Naive thymus-derived CD8-positive, alpha-beta T cell (primary cell): ENCODE data around the gene FRRS1. TPM values are rescaled to one million over a fixed set of nuclear protein-coding genes. Genes with fewer than 3 reads are reported as not detected.
A peak's percentile ranks its signal among the peaks of the same experiment; 100 is the strongest.

Experiments used
- ATAC-seq, 2 donors: fragments of 150-1000 bp; cut with Tn5 transposase in 1 of 2; sonication (Bioruptor Pico), chemical (Tn5 transposase) in 1 of 2; 1 replicate in 1 of 2; 2 replicates in 1 of 2; pipeline ENCODE4 v1.10.0; 2021; ENCODE audit warnings: mild to moderate bottlenecking in 2 of 2, moderate library complexity in 2 of 2
- POLR2A ChIA-PET: fragments of 350-600 bp; sonication (Branson Sonifier 250); formaldehyde crosslinking; loops from one replicate; lab custom pipeline; 2021; ENCODE audit warnings: antibody characterized with exemption; lab: Charles Lee
- DNase-seq, 10 donors: peaks; one replicate each; pipeline versions ENCODE4 v3.0.0 to v3.0.0-alpha.2; 2020 to 2022
- H3K27ac Mint-ChIP-seq, 10 donors: one replicate each; pipeline ENCODE4 v1.8.0; 2020 to 2022; ENCODE audit warnings: mild to moderate bottlenecking in 10 of 10, mixed read lengths in 10 of 10, moderate library complexity in 4 of 10, inconsistent platforms in 1 of 10
- H3K27me3 Mint-ChIP-seq, 5 donors: one replicate each; pipeline ENCODE4 v1.8.0; 2021 to 2022; ENCODE audit warnings: mixed read lengths in 5 of 5
- H3K36me3 Mint-ChIP-seq, 3 donors: one replicate each; pipeline ENCODE4 v1.8.0; 2020 to 2022; ENCODE audit warnings: mixed read lengths in 3 of 3, mild to moderate bottlenecking in 2 of 3, inconsistent platforms in 1 of 3
- H3K4me1 Mint-ChIP-seq, 4 donors: one replicate each; pipeline ENCODE4 v1.8.0; 2021 to 2022; ENCODE audit warnings: mixed read lengths in 4 of 4
- H3K4me3 Mint-ChIP-seq, 10 donors: one replicate each; pipeline ENCODE4 v1.8.0; 2020 to 2022; ENCODE audit warnings: mild to moderate bottlenecking in 10 of 10, mixed read lengths in 10 of 10, moderate library complexity in 6 of 10, inconsistent platforms in 1 of 10
- H3K9me3 Mint-ChIP-seq, 9 donors: one replicate each; pipeline ENCODE4 v1.8.0; 2020 to 2022; ENCODE audit warnings: mixed read lengths in 9 of 9, mild to moderate bottlenecking in 3 of 9, inconsistent platforms in 1 of 9, moderate library complexity in 1 of 9
- polyA plus RNA-seq, 3 donors: library from polyadenylated mRNA; unstranded; fragments of 300-500 nt; fragmentation: Illumina TruSeq; gene quantifications; one replicate each; pipeline ENCODE4 v1.2.3, GENCODE V29; 2021
- total RNA-seq, 8 experiments: library from RNA in 2 of 8; stranded (reverse) in 2 of 8; gene quantifications; one replicate each; pipeline ENCODE4 v1.2.3 and lab custom pipeline; 2021 to 2026

Gene FRRS1
- total and polyA plus RNA-seq, 5 experiments from 2014 or later: 0.05 to 0.55 (median 0.44) TPM; not detected in 2

DNA sequence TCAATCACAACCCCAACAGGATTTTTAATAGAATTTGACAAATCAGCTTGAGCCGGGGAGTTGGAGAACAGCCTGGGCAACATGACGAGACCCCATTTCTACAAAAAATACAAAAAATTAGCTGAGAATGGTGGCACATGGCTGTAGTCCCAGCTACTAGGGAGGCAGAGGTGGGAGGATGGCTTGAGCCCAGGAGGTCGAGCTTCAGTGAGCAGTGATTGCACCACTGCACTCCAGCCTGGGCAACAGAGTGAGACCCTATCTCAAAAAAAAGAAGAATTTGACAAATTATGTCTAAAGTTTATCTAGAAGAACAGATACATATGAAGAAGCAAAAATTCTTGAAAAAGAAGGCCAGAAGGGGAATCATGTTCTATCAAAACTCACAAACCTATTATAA lies 43.2 kb downstream of the FRRS1 start:
- no peak for DNase-seq
- POLR2A ChIA-PET: no interaction called here
- H3K27ac Mint-ChIP-seq: no peak overlapping the region
- H3K9me3 Mint-ChIP-seq: no peaks in the 10 kb centered on the region
- H3K4me3 Mint-ChIP-seq: no peak overlapping the region
- no peaks in the 10 kb centered on the region for H3K36me3 Mint-ChIP-seq
- no peaks in the 10 kb centered on the region for H3K4me1 Mint-ChIP-seq
- ATAC-seq: no peak
- peaks cover 0 to 3% (median 0%) of the 10 kb centered on the region in 5 donors for H3K27me3 Mint-ChIP-seq

GRCh38 chr1:99717005-99717404 lies 49.4 kb downstream of the FRRS1 start:
- Mint-ChIP-seq H3K27ac (peak overlapping the region in 1 of 10 donors; percentile 3), H3K9me3 (no peaks in the 10 kb centered on the region), H3K36me3 (no peaks in the 10 kb centered on the region), H3K4me1 (no peaks in the 10 kb centered on the region), H3K27me3 (peaks cover 0 to 5% (median 0%) of the 10 kb centered on the region in 5 donors), H3K4me3 (no peak overlapping the region)
- DNase-seq (no peak), ATAC-seq (no peak)
- POLR2A ChIA-PET: no interaction called here

DNA sequence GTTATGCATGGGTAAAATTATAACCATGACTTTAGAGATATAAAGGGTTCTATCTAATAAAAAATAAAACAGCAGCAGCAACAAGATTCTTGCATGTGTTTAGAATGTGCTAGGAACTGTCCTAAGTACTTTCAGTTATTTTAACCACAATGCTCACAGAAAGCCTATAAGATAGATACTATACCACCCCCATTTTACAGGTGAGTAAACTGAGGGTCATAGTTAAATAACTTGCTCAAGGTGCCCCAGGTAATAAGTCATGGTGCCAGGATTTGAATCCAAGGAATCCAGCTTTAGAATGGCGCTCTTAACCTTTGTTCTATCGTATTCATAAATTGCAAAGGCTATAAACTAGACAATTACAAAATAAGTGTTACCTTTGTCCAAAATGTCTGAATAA lies 53.4 kb downstream of the FRRS1 start:
- ATAC-seq (no peak), DNase-seq (no peak)
- POLR2A ChIA-PET: no interaction called here
- H3K36me3 Mint-ChIP-seq: no peaks in the 10 kb centered on the region
- H3K4me1 Mint-ChIP-seq: no peaks in the 10 kb centered on the region
- peaks cover 0 to 5% (median 0%) of the 10 kb centered on the region in 5 donors for H3K27me3 Mint-ChIP-seq
- H3K9me3 Mint-ChIP-seq: no peaks in the 10 kb centered on the region
- H3K27ac Mint-ChIP-seq: no peak overlapping the region
- H3K4me3 Mint-ChIP-seq: no peak overlapping the region

DNA sequence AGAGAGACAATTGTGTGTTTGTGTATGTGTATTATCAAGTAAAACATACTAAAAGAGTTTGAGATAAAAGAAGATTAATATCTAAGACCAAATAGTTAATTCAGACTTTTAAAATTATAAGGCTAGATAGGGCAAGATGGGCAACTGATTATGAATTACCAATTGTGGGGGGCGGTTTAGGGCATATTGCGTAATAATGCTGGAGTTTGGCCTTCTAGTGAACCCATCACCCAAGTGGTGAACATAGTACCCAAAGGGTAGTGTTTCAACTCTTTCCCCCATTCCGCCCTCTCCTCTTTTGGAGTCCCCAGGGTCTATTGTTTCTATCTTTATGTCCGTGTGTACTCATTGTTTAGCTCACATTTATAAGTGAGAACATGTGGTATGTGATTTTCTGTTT lies 55.4 kb downstream of the FRRS1 start:
- no peaks in the 10 kb centered on the region for H3K36me3 Mint-ChIP-seq

GRCh38 chr1:99707535-99708142 lies 58.8 kb downstream of the FRRS1 start:
- H3K4me3 Mint-ChIP-seq: no peak overlapping the region
- H3K36me3 Mint-ChIP-seq: no peaks in the 10 kb centered on the region
- H3K27ac Mint-ChIP-seq: no peak overlapping the region
- H3K9me3 Mint-ChIP-seq: peaks cover 0 to 2% (median 0%) of the 10 kb centered on the region in 9 donors
- H3K27me3 Mint-ChIP-seq: peaks cover 0 to 2% (median under 1%) of the 10 kb centered on the region in 5 donors
- POLR2A ChIA-PET: no interaction called here
- DNase-seq: peak in 6 of 10 donors; percentile 10 to 22 (median 13)
- ATAC-seq: no peak
- H3K4me1 Mint-ChIP-seq: peaks cover 1 to 8% (median 3%) of the 10 kb centered on the region in 4 donors

More for the DNA sequence above, 55.4 kb downstream of the FRRS1 start:
- POLR2A ChIA-PET: no interaction called here
- no peak for DNase-seq
- ATAC-seq: no peak
- no peak overlapping the region for H3K4me3 Mint-ChIP-seq
- H3K27ac Mint-ChIP-seq: no peak overlapping the region
- H3K9me3 Mint-ChIP-seq: no peaks in the 10 kb centered on the region
- H3K27me3 Mint-ChIP-seq: peaks cover 0 to 1% (median 0%) of the 10 kb centered on the region in 5 donors
- no peaks in the 10 kb centered on the region for H3K4me1 Mint-ChIP-seq

- no peak for DNase-seq
- Mint-ChIP-seq H3K27me3 (peaks cover 5 to 23% (median 9%) of the 10 kb centered on the region in 5 donors), H3K27ac (no peak overlapping the region), H3K4me3 (no peak overlapping the region), H3K9me3 (peaks cover 0 to 2% (median 0%) of the 10 kb centered on the region in 9 donors), H3K4me1 (peaks cover 1 to 8% (median 3%) of the 10 kb centered on the region in 4 donors), H3K36me3 (no peaks in the 10 kb centered on the region)
- POLR2A ChIA-PET: no interaction called here
- no peak for ATAC-seq
Measured at GRCh38 chr1:99705385-99705784, 61.0 kb downstream of the FRRS1 start.

- peaks cover 9 to 24% (median 14%) of the 10 kb centered on the region in 5 donors for H3K27me3 Mint-ChIP-seq
- H3K36me3 Mint-ChIP-seq: no peaks in the 10 kb centered on the region
Measured at GRCh38 chr1:99704356-99704816, 62.0 kb downstream of the FRRS1 start.

DNA sequence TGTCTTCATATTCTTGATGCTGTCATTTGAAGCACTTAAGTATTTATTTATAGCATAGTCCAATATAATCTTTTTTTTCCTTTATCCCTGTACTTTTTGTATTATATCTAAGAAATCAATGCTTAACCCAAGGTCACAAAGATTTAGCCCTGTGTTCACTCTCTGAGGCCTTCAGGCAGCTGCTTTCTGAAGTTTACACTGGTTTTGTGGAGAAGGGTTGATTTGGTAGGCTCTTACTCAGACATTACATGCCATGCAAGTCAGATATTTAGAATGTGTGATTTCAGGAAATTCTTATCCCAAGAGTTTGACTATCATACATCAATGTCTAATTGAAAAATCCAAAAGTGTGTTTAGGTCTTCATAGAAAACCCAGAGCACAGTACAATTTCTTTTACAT lies 64.2 kb downstream of the FRRS1 start:
- POLR2A ChIA-PET: no interaction called here
- H3K27me3 Mint-ChIP-seq: peaks cover 12 to 37% (median 15%) of the 10 kb centered on the region in 5 donors
- peaks cover 1 to 8% (median 5%) of the 10 kb centered on the region in 4 donors for H3K4me1 Mint-ChIP-seq
- H3K27ac Mint-ChIP-seq: no peak overlapping the region
- H3K4me3 Mint-ChIP-seq: no peak overlapping the region
- H3K36me3 Mint-ChIP-seq: no peaks in the 10 kb centered on the region
- DNase-seq (no peak), ATAC-seq (no peak)
- H3K9me3 Mint-ChIP-seq: peaks cover 0 to 2% (median 0%) of the 10 kb centered on the region in 9 donors

More at GRCh38 chr1:99704356-99704816, 62.0 kb downstream of the FRRS1 start:
- Mint-ChIP-seq H3K9me3 (peaks cover 0 to 2% (median 0%) of the 10 kb centered on the region in 9 donors), H3K4me3 (peak overlapping the region in 1 of 10 donors; percentile 16), H3K27ac (peak overlapping the region in 1 of 10 donors; percentile 16), H3K4me1 (peaks cover 1 to 8% (median 5%) of the 10 kb centered on the region in 4 donors)
- ATAC-seq (no peak), DNase-seq (no peak)
- POLR2A ChIA-PET: no interaction called here

GRCh38 chr1:99700020-99700419 lies 66.4 kb downstream of the FRRS1 start:
- peaks cover 0 to 2% (median 0%) of the 10 kb centered on the region in 9 donors for H3K9me3 Mint-ChIP-seq
- ATAC-seq (no peak), DNase-seq (no peak)
- peaks cover 1 to 8% (median 5%) of the 10 kb centered on the region in 4 donors for H3K4me1 Mint-ChIP-seq
- no peak overlapping the region for H3K4me3 Mint-ChIP-seq
- POLR2A ChIA-PET: no interaction called here
- no peaks in the 10 kb centered on the region for H3K36me3 Mint-ChIP-seq
- no peak overlapping the region for H3K27ac Mint-ChIP-seq
- H3K27me3 Mint-ChIP-seq: peaks cover 13 to 42% (median 20%) of the 10 kb centered on the region in 5 donors

DNA sequence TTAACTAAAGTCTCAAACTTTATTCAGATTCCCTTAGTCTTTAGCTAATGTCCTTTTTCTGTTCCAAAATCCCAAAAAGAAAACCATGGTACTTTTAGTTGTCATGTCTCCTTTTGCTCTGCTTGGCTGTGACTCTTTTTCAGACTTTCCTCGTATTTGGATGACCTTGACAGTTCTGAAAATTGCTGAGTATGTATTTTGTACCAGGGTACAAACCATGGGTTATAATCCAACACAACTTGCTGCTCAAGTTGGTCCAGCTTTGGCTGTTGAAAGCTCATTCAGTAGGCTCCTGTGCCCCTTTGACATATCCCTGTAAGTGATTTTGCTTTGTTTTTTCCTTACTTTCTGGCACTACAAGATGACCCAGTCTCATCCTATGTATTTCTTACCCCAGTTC lies 68.9 kb downstream of the FRRS1 start:
- POLR2A ChIA-PET: no interaction called here
- H3K27me3 Mint-ChIP-seq: peaks cover 14 to 46% (median 26%) of the 10 kb centered on the region in 5 donors
- no peak overlapping the region for H3K27ac Mint-ChIP-seq

DNA sequence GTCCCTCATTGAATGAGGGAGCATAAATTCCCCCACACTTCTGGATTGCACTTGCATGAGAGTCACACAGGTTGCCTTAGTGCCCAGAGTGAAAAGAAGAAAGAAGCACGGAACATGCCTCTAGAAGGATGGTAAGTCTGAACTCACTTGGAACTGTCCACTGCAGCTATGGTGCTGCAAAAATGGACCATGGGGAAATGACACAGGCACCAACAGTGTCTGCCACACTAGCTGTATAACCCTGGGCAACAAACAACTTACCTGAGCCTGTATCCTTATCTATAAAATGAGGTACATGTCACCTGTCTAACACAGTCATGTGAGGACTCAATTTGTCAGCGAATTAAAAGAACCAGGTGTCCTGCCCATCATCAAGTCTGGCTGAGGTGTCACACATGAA lies 69.8 kb downstream of the FRRS1 start:
- Mint-ChIP-seq H3K9me3 (no peaks in the 10 kb centered on the region), H3K27ac (no peak overlapping the region), H3K4me3 (no peak overlapping the region), H3K36me3 (no peaks in the 10 kb centered on the region), H3K27me3 (peaks cover 13 to 37% (median 24%) of the 10 kb centered on the region in 5 donors), H3K4me1 (peaks cover 0 to 3% (median 0%) of the 10 kb centered on the region in 4 donors)
- POLR2A ChIA-PET: no interaction called here
- ATAC-seq (no peak), DNase-seq (no peak)

More for the DNA sequence above, 68.9 kb downstream of the FRRS1 start:
- Mint-ChIP-seq H3K4me3 (no peak overlapping the region), H3K4me1 (peaks cover 0 to 3% (median 0%) of the 10 kb centered on the region in 4 donors), H3K9me3 (no peaks in the 10 kb centered on the region), H3K36me3 (no peaks in the 10 kb centered on the region)
- DNase-seq (no peak), ATAC-seq (no peak)

DNA sequence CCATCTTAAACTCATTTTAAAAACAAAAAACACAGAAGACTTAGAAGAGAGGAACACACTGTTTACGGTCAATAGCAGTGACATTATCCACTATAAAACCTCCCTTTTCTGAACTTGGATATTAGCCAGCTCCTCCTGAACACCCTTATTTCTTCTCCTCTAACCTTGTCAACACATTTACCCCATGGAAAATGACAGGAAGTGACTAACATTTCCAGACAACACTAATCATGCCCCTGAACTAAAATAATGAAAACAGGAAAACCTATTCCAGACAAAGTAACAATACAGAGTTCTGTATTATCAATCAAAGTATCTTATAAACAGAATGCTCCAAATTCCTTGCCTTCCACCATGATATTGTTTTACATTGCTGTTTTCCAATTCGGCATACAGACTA lies 75.3 kb downstream of the FRRS1 start:
- Mint-ChIP-seq H3K4me3 (no peak overlapping the region), H3K27me3 (peaks cover 4 to 21% (median 13%) of the 10 kb centered on the region in 5 donors), H3K9me3 (no peaks in the 10 kb centered on the region)

DNA sequence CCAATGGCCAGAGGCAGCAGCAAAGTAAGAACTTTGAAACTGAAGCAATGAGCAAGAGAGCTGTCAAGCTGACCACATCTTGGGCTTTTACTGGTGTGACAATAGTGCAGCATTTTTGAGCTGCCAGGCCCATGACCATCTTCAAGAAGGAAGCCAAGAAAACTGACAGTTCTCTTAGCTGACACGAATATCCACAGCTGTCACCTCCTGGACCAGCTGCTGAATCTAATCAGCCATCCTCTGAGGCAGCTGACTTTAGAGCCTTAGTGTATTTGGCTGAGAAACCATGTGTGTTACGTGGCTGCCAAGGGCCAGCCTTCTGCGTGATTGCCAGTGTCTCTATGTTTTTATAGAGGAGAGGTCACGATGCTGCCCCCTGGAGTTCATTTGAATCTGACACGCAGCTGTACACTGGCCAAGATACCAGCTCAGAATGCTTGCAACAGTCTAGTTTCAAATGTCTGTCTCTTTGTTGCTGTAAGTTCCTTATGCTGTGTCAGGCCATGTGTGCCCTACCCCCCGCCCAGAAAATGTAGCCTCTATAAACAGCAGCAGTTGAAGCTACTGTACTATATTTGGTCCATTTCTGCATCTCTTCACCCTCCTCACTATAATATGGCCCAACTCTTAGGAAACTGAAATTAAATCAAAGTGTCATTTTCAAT lies 80.8 kb downstream of the FRRS1 start:
- no peaks in the 10 kb centered on the region for H3K36me3 Mint-ChIP-seq
- peak in 1 of 2 donors; percentile 48 for ATAC-seq
- H3K4me1 Mint-ChIP-seq: no peaks in the 10 kb centered on the region
- H3K9me3 Mint-ChIP-seq: no peaks in the 10 kb centered on the region
- POLR2A ChIA-PET: no interaction called here
- no peak overlapping the region for H3K4me3 Mint-ChIP-seq
- H3K27me3 Mint-ChIP-seq: peaks cover 4 to 15% (median 10%) of the 10 kb centered on the region in 5 donors
- DNase-seq: peak in 5 of 10 donors; percentile 5 to 19 (median 15)
- H3K27ac Mint-ChIP-seq: no peak overlapping the region

More for the DNA sequence above, 75.3 kb downstream of the FRRS1 start:
- no peak for DNase-seq
- H3K36me3 Mint-ChIP-seq: no peaks in the 10 kb centered on the region
- no peak overlapping the region for H3K27ac Mint-ChIP-seq
- ATAC-seq: no peak
- no peaks in the 10 kb centered on the region for H3K4me1 Mint-ChIP-seq
- POLR2A ChIA-PET: no interaction called here
